Lower leg skin (tissue), 3 donors: Measurements from ENCODE around the gene DMD.

Source experiments
- CTCF ChIP-seq, 3 donors: fragments of 450-650 bp; IDR thresholded peaks; one replicate each; pipeline ENCODE4 v1.5.1; 2016; ENCODE audit warnings: antibody characterized with exemption in 3 of 3, mild to moderate bottlenecking in 3 of 3, moderate library complexity in 2 of 3
- POLR2A ChIP-seq, 2 donors: fragments of 450-650 bp; IDR thresholded peaks; one replicate each; pipeline ENCODE4 v1.6.1; 2016 to 2017; ENCODE audit warnings: antibody characterized with exemption in 2 of 2, mild to moderate bottlenecking in 1 of 2, moderate library complexity in 1 of 2

- TF ChIP-seq CTCF (IDR thresholded peaks at IDR 0.05) (no peak), POLR2A (IDR thresholded peaks at IDR 0.05) (no peak)
These were observed 1941.4 kb downstream of the DMD start for GRCh38 chrX:31269914-31270313.
